SH-SY5Y (cell line): ENCODE data around the gene CYP2A7.

ENCODE experiments used
- GATA2 ChIP-seq: IDR thresholded peaks from 2 replicates; pipeline ENCODE4 v1.6.1; 2011; ENCODE audit warnings: mild to moderate bottlenecking, low read depth, low read length
- GATA3 ChIP-seq: IDR thresholded peaks from 2 replicates; pipeline ENCODE4 v1.6.1; 2011; ENCODE audit warnings: low read depth, mild to moderate bottlenecking, low read length, moderate library complexity

GRCh38 chr19:40906512-40906911, 24.5 kb upstream of the CYP2A7 start:
- TF ChIP-seq GATA2 (no peak), GATA3 (no peak)
